HG02852 (cell line): ENCODE data around the gene KRT79.
"Not testable (repeated sequence)": the region's sequence is repeated elsewhere in the genome, so short reads cannot be mapped to it uniquely, and the experiment has no call there.

Source experiments
- ATAC-seq: cut with Tn5 transposase; IDR thresholded peaks from one replicate; pipeline ENCODE4 v1.9.1; 2021; ENCODE audit warnings: mild to moderate bottlenecking, moderate library complexity; ENCODE audit not compliant: unreplicated experiment

The KRT79 gene

GRCh38 chr12:52861511-52861910 lies 27.4 kb upstream of the KRT79 start:
- ATAC-seq, result no peak

- no peak for ATAC-seq
These were observed 26.2 kb upstream of the KRT79 start for GRCh38 chr12:52860102-52860823.

DNA sequence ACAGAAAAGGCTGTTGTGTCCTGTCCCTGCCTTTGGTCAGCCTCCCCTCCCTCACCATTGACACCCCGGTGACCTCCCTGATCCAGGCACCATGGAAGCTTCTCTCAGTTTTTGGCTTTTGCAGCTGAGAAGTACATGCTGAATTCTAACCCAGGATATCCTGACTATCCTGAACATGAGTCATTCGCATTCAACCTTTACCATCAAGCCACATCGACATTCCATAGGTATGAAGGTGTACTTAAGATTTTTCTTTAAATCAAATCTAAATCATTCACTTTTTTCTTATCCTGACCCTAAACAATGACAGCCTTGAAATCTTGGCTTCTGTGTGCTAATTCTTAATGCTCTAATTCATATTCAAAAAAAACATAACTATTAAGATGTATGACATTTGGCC lies 23.4 kb upstream of the KRT79 start:
- ATAC-seq, result no peak

DNA sequence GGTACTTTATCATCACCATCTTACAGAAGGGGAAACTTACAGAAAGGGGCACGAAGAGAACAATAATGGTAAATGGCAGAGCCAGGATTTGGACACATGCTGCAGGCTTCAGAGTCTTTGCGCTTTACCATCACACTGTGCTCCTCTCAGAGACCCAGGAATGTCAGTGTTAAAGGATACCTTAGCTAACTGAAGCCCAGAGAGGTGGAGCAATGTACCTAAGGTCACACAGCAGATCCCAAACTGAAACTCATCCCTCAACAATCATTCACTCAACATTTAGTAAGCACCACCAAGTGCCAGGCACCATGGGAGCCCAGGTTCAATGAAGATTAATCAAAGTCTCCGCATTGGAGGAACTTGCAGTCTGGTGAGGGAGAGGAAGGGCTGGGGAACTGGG lies 22.7 kb upstream of the KRT79 start:
- ATAC-seq, result no peak

GRCh38 chr12:52856077-52856476 lies 22.0 kb upstream of the KRT79 start:
- not testable (repeated sequence) for ATAC-seq

DNA sequence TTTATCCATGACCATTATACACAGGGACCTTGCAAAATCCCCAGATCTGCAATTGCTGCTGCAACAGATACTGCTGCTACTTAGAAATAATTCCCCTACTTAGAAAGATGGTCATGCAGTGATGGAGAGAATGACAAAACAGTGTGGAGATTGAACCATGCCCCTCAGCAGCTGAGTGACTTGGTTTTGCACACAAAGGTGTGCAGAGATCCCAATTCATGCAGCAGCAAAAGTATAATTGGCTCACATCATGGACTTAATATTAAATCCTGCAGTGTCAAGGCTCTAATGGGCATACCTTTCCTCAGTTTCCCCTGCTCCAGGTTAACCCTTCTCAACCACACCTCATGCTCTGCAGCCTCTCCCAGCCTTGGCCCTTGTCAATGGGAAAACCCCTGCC lies 17.7 kb upstream of the KRT79 start:
- ATAC-seq, result no peak

DNA sequence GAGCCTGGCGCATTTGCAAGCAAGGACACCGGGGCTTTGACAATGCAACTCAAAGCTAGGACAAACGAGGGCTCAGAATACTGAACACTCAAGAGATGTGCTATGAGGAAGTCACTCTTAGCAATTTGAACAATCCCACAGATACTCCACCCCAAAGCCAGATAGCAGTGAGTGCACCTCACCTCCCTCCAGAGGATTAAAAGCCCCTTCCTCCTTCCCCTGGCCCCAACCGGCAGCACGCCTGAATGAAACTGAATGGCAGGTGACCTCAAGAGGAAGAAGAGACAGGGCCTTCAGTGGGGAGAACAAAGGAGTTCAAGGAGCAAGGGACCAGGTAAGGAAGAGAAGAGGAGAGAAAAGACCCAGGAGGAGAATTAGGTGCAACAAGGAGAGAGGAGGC lies 16.6 kb upstream of the KRT79 start:
- ATAC-seq, result no peak

DNA sequence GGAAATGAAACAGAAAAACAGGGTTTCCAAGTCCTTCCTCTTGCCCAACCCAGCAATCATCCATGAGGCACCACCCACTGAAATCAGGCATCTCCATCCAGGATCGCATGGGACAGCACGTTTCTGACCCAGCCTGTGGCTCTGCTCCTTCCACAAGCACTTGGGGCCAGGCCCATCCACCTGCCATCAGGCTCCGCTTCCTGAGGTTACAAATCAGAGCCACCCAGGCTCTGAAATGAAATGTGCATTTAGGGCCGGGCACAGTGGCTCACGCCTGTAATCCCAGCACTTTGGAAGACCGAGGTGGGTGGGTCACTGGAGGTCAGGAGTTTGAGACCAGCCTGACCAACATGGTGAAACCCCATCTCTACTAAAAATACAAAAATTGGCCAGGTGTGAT lies 15.4 kb upstream of the KRT79 start:
- ATAC-seq, result no peak

GRCh38 chr12:52848661-52849255 lies 14.6 kb upstream of the KRT79 start, which contains the start of gene KRT78:
Gene KRT78 (minus strand): TSS chr12:52848994. CDS start chr12:52848930, 64 bp downstream.
- no peak for ATAC-seq

DNA sequence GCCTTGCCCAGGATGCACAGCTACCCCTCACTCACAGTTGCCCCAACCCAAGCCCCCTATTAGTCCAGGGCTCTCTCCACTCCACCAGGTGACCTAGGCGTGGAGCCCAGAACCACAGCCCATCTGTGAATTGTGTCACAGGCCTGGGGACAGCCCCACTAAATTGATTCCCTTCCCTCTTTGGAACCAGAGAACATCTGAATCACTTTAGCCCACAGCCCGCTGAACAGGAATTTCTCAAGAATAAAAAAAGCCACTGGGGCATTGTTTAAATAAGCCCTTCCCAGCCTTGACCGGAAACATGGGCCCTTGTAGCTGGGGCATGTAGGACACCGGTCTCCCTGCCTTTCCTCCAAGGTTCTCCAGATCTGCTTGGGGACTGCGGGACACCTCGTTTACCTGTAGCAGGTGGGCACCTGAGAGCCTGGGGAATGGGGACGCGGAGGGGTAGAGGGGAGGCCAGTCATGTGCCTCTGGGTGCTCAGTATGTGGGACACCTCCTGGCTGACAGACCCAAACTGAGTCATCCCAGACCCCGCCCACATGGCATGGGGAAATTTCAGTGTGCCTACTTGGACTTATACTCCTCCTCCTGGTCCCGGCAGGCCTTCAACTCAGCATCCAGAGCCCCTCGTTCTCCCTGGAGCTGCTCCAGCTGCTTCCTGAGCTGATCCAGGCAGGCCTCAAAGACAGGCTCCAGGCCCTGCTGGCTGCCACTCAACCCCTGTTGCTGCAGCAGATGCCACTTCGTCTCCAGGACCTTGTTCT lies 13.4 kb upstream of the KRT79 start:
- no peak for ATAC-seq

GRCh38 chr12:52846356-52846970 lies 12.4 kb upstream of the KRT79 start:
- no peak for ATAC-seq

GRCh38 chr12:52845946-52846345 lies 11.8 kb upstream of the KRT79 start:
- ATAC-seq, result no peak

DNA sequence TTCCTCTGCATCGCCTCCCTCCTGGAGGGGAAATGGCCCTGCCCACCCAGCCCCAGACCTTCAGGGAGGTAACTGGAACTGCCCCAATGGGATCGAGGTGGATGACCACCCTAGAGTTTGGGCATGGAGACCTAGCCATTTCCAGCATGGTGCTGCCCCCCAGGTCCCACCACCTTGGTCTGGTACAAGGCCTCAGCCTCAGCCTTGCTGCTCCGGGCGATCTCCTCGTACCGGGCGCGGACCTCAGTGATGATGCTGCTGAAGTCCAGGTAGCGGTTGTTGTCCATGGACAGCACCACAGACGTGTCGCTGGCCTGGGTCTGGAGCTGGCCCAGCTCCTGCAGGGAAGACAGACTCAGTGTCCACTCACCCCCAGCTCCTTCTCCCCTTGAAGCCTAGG lies 10.3 kb upstream of the KRT79 start:
- ATAC-seq, result no peak

DNA sequence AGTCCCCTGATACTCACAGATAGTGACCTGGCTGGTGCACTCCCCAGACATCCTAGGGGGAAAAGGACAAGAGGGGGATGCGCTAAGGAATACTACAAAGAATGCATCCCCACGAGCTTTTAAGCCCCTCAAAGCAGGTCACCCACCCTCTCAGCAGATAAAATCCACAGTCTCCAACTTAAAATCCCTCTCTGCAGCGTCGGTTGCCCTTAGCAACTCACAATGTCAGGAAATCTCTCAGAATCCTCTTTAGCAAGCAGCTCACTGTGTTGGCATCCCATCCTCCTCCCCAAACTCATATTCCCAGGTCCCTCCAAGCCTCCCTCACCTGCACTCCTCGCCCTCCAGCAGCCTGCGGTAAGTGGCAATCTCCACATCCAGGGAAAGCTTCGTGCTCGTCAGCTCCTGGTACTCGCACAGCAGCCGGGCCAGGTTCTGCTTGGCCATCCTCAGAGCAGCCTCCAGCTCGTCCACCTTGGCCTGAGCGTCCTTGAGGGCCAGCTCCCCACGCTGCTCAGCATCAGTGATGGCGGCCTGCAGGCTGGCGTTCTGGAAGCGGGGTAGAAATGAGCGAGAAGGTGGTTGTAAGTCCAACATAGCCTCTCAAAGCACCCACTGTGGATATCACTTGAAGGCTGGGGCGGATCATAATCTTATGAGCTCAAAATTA lies 5.5 kb upstream of the KRT79 start:
- no peak for ATAC-seq

- ATAC-seq, result no peak
These were observed 4.7 kb upstream of the KRT79 start for GRCh38 chr12:52838609-52839435.

DNA sequence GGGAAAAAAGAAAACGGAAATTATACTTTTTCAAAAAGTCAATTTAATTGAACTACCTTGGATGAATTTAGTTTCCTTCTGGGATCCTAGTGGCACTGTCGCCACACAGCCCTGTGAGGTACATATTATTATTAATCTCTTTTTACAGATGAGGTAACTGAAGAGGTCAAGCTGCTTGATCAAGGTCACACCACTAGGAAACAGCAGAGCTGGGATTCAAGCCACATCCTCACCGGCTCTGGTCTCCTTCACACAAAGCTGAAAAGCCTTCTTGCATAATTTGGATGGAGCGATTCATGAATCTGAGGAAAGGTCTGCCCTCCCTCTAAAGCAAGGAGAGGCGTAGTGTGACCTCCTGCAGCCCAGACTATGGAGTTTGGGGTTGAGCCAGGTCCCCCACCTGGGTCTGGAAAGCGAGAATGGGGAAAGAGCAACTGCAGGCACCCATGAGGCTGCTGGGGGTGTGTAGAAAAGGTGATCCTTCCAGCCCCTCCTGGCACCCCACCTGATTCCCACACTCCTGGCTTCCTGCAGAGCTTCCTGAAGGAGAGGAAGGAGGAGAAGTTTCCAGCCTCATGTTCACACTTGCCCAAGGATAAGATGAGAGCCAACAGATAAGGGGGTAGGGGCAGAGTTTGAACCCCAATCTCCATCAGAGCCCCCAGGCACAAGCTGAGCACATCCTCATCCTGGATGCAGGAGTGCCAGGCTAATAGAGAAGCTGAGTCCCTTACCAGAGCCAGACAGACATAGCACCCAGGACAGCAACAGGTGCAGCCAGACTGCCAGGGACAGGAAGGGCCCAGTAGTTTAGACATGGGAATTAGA lies 3.9 kb upstream of the KRT79 start:
- no peak for ATAC-seq

DNA sequence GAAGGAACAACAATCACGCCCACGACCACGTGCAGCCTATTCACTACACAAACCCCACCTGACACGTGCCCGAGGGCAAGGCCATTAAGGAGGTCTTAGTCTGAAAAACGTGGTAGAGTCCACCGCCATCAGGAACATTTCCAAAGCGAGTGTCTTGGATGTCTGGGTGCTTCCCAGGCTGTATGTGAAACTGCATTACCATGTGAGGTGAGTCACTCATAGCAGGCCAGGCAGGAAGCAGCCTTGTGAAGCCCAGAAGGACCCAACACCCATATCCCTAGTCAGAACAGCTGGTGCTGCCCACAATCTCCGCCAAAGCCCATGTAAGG lies 3.3 kb upstream of the KRT79 start:
- no peak for ATAC-seq

DNA sequence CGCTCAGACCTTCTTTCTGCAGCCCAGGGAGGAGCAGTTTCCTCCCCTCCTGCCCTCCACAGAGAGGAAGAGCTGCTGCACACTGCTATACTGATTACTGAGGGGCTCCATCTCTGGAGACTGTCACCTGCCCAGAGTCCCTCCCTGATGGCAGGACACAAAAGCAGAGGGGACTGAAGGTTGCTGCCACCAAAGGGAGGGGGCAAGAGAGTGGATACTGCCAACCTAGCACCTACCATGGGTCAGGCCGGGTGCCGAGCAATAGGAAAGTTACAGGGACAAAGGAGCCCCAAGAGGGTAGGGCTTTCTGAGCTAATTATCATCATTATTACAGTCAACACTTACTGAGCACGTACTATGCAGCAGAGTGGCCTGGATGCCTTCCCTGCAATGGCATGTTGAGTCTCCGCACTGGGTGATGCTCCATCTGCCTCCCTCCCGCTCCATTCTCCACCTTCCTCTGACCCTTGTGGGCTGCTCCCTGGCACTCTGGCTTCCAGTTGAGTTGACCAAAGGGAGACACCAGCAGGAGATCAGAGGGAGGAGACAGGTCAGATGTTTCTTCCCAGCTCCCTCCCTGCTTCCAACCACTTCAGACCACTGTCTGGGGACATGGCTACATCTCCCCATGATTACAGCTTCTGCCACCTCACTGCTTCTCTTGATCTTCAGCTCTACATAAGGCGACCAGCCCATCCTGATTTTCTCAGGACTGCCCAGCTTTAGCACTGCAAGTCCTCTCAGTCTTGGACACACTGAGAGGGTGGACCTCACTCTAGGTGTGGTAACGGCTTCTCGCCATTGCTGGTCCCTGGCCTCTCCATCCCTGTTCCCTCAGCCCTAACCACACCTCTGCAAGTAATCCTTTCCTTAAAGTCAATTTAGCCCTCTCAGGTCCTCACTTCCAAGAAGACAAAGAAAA lies 2.6 kb upstream of the KRT79 start:
- ATAC-seq, result no peak
